ENCODE measurements around the gene FAM83F.

FAM83F gene

GRCh38 chr22:39994566-39995392 lies at the start of gene FAM83F:
TSS of gene FAM83F (plus strand) at chr22:39994954. CDS start at chr22:39995043, 89 bp downstream.
- H3K27me3 ChIP-seq (ENCODE audit: low read length): no peaks in the 10 kb centered on the region
- no peaks in the 10 kb centered on the region for H3K9me3 ChIP-seq (ENCODE audit: insufficient read depth, low read length)
- H3K4me2 ChIP-seq (ENCODE audit: low read depth, low read length, poor library complexity, severe bottlenecking): no peak within 1 kb of the TSS
- H3F3A ChIP-seq (ENCODE audit: insufficient read depth): no peaks in the 10 kb centered on the region
- no peak within 1 kb of the TSS for H3K9ac ChIP-seq (ENCODE audit: low read length)
- no peaks in the 10 kb centered on the region for H3K79me2 ChIP-seq (ENCODE audit: insufficient read depth, low read length)
- no peaks in the 10 kb centered on the region for H4K20me1 ChIP-seq (ENCODE audit: low read depth, low read length)
- no peaks in the 10 kb centered on the region for H3K36me3 ChIP-seq (ENCODE audit: low read length)
- H2AFZ ChIP-seq (ENCODE audit: low read depth, low read length, severe bottlenecking): no peak within 1 kb of the TSS
- TF ChIP-seq CTCF (IDR thresholded peaks at IDR 0.05; ENCODE audit: insufficient read depth, low read length, poor library complexity, severe bottlenecking): no peak
- TF ChIP-seq EZH2phosphoT487 (conservative IDR thresholded peaks at IDR 0.05; ENCODE audit: low read length): no peak
- no peaks in the 10 kb centered on the region for H3K9me2 ChIP-seq (replicated peaks; ENCODE audit: insufficient read depth, low read length)
- H3K27ac ChIP-seq (ENCODE audit: low read depth, low read length): no peak within 1 kb of the TSS
- no peak within 1 kb of the TSS for H3K4me3 ChIP-seq (ENCODE audit: insufficient read depth, low read length, poor library complexity, severe bottlenecking)

GRCh38 chr22:39946126-39946502 lies 48.6 kb upstream of the FAM83F start:
- TF ChIP-seq CTCF (IDR thresholded peaks at IDR 0.05; ENCODE audit: insufficient read depth, low read length, poor library complexity, severe bottlenecking) (no peak), EZH2phosphoT487 (conservative IDR thresholded peaks at IDR 0.05; ENCODE audit: low read length) (no peak)
- no peaks in the 10 kb centered on the region for H4K20me1 ChIP-seq (ENCODE audit: low read depth, low read length)
- H3K27ac ChIP-seq (ENCODE audit: low read depth, low read length): no peak overlapping the region
- no peaks in the 10 kb centered on the region for H3K36me3 ChIP-seq (ENCODE audit: low read length)
- no peak overlapping the region for H3K4me3 ChIP-seq (ENCODE audit: insufficient read depth, low read length, poor library complexity, severe bottlenecking)
- no peak overlapping the region for H3K4me2 ChIP-seq (ENCODE audit: low read depth, low read length, poor library complexity, severe bottlenecking)
- H2AFZ ChIP-seq (ENCODE audit: low read depth, low read length, severe bottlenecking): no peak overlapping the region
- H3K9me2 ChIP-seq (replicated peaks; ENCODE audit: insufficient read depth, low read length): no peaks in the 10 kb centered on the region
- no peak overlapping the region for H3K9ac ChIP-seq (ENCODE audit: low read length)
- no peaks in the 10 kb centered on the region for H3K9me3 ChIP-seq (ENCODE audit: insufficient read depth, low read length)
- no peaks in the 10 kb centered on the region for H3K79me2 ChIP-seq (ENCODE audit: insufficient read depth, low read length)
- no peaks in the 10 kb centered on the region for H3K27me3 ChIP-seq (ENCODE audit: low read length)
- no peaks in the 10 kb centered on the region for H3F3A ChIP-seq (ENCODE audit: insufficient read depth)

- Histone ChIP-seq H3K27ac (ENCODE audit: low read depth, low read length) (no peak overlapping the region), H3K9ac (ENCODE audit: low read length) (no peak overlapping the region), H3K79me2 (ENCODE audit: insufficient read depth, low read length) (no peaks in the 10 kb centered on the region), H3K9me3 (ENCODE audit: insufficient read depth, low read length) (no peaks in the 10 kb centered on the region), H3K9me2 (replicated peaks; ENCODE audit: insufficient read depth, low read length) (no peaks in the 10 kb centered on the region), H3K4me2 (ENCODE audit: low read depth, low read length, poor library complexity, severe bottlenecking) (no peak overlapping the region), H3K36me3 (ENCODE audit: low read length) (no peaks in the 10 kb centered on the region), H3F3A (ENCODE audit: insufficient read depth) (no peaks in the 10 kb centered on the region), H4K20me1 (ENCODE audit: low read depth, low read length) (no peaks in the 10 kb centered on the region), H3K27me3 (ENCODE audit: low read length) (no peaks in the 10 kb centered on the region), H3K4me3 (ENCODE audit: insufficient read depth, low read length, poor library complexity, severe bottlenecking) (no peak overlapping the region), H2AFZ (ENCODE audit: low read depth, low read length, severe bottlenecking) (no peak overlapping the region)
- TF ChIP-seq CTCF (IDR thresholded peaks at IDR 0.05; ENCODE audit: insufficient read depth, low read length, poor library complexity, severe bottlenecking) (no peak), EZH2phosphoT487 (conservative IDR thresholded peaks at IDR 0.05; ENCODE audit: low read length) (no peak)
Measured at GRCh38 chr22:39946503-39947219, 48.1 kb upstream of the FAM83F start.
